Lower lobe of right lung (tissue), 2 donors: ENCODE data around the gene PPP1R14B. TPM values are rescaled to one million over a fixed set of nuclear protein-coding genes. Genes with fewer than 3 reads are reported as not detected.

Source experiments
- ATAC-seq, 2 donors: fragments of 200-7000 bp; cut with Tn5 transposase; one replicate each; pipeline ENCODE4 v1.9.1; 2020 to 2022; ENCODE audit warnings: mild to moderate bottlenecking in 2 of 2, moderate library complexity in 2 of 2
- DNase-seq: peaks from one replicate; pipeline ENCODE4 v3.0.0-alpha.2; 2020
- H3K27ac ChIP-seq: fragments of 200-600 bp; one replicate; pipeline ENCODE4 v1.8.0; 2022
- H3K27me3 ChIP-seq: fragments of 200-600 bp; one replicate; pipeline ENCODE4 v1.8.0; 2022; ENCODE audit warnings: low read depth
- H3K36me3 ChIP-seq: fragments of 200-600 bp; one replicate; pipeline ENCODE4 v1.8.0; 2022; ENCODE audit warnings: mild to moderate bottlenecking
- H3K4me1 ChIP-seq: fragments of 200-600 bp; one replicate; pipeline ENCODE4 v1.8.0; 2022
- H3K4me3 ChIP-seq: fragments of 200-600 bp; one replicate; pipeline ENCODE4 v1.8.0; 2022; ENCODE audit warnings: mild to moderate bottlenecking
- H3K9me3 ChIP-seq: fragments of 200-600 bp; one replicate; pipeline ENCODE4 v1.8.0; 2022
- intact Hi-C: fragments of 100-400 bp; cut with DNase I; formaldehyde crosslinking; loops from one replicate; pipeline ENCODE4 v1.11.0; 2022
- total RNA-seq: library from RNA; stranded (reverse); fragmentation: NEBNext Ultra II Directional; extraction: Animal tissue kit (Norgen Biotek cat#: 25700); gene quantifications from one replicate; pipeline ENCODE4 v1.2.1, GENCODE V29; 2021
- TF ChIP-seq, protein P1 (sequence below): fragments of 200-600 bp; IDR thresholded peaks from one replicate; pipeline ENCODE4 v1.8.0; 2022; ENCODE audit warnings: antibody characterized with exemption, mild to moderate bottlenecking
- donor health status: DM: no; HTN: yes; CAD: no; lungs with severe emphysema.

Gene PPP1R14B
- total RNA-seq, 1 donor from 2014 or later: 55.4 TPM

DNA sequence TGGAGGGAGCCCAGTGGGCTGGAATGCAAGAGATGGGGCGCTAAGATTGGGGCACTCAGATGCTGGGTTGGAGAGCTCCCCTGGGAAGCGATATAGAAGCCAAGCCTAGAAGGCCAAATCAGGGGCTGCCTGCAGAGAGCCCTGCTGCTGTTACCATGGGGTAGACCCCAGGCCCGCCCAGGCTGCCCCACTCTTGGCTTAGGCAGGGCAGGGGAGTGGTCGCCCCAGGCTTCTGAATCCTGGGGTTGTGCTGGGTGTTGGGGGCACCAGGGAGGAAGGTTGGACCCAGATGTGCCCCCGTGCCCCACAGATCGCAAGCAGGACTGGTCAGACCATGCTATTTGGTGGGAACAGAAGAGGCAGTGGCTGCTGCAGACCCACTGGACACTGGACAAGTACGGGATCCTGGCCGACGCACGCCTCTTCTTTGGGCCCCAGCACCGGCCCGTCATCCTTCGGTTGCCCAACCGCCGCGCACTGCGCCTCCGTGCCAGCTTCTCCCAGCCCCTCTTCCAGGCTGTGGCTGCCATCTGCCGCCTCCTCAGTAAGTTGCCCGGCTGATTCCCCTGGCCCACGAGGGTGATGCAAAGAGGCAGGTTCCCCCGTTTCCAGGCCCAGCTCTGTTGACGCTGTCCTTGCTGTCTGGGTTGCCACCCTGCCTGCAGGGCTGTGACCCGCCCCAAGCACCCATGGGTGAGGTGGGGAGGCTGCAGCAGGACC is 36.3 kb downstream of the PPP1R14B start:
- H3K4me3 ChIP-seq: no peak overlapping the region
- H3K4me1 ChIP-seq: peaks cover 34% of the 10 kb centered on the region
- intact Hi-C loops: no loop called here
- H3K36me3 ChIP-seq: peaks cover 49% of the 10 kb centered on the region
- DNase-seq (no peak), ATAC-seq (no peak)
- no peaks in the 10 kb centered on the region for H3K9me3 ChIP-seq
- no peak overlapping the region for H3K27ac ChIP-seq
- H3K27me3 ChIP-seq: no peaks in the 10 kb centered on the region
- TF ChIP-seq, protein P1, sequence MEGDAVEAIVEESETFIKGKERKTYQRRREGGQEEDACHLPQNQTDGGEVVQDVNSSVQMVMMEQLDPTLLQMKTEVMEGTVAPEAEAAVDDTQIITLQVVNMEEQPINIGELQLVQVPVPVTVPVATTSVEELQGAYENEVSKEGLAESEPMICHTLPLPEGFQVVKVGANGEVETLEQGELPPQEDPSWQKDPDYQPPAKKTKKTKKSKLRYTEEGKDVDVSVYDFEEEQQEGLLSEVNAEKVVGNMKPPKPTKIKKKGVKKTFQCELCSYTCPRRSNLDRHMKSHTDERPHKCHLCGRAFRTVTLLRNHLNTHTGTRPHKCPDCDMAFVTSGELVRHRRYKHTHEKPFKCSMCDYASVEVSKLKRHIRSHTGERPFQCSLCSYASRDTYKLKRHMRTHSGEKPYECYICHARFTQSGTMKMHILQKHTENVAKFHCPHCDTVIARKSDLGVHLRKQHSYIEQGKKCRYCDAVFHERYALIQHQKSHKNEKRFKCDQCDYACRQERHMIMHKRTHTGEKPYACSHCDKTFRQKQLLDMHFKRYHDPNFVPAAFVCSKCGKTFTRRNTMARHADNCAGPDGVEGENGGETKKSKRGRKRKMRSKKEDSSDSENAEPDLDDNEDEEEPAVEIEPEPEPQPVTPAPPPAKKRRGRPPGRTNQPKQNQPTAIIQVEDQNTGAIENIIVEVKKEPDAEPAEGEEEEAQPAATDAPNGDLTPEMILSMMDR: no peak

DNA sequence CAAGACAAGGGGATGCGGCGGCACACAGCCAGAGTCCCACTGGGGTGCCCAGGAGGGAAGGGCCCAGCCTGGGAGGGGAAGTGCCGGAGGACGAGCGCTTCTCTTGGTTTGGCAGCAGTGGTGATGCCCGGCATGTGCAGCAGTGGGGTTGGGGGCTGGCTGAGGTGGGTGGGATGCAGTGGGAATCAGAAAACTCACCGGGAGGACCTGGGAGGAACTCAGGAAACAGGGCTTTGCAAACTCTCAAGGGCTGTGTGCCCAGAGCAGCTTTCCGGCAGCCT is 37.2 kb downstream of the PPP1R14B start:
- no peak for DNase-seq
- H3K36me3 ChIP-seq: peaks cover 46% of the 10 kb centered on the region
- intact Hi-C loops: no loop called here
- ATAC-seq: no peak
- H3K27ac ChIP-seq: no peak overlapping the region
- H3K27me3 ChIP-seq: no peaks in the 10 kb centered on the region
- H3K4me1 ChIP-seq: peaks cover 43% of the 10 kb centered on the region
- no peak overlapping the region for H3K4me3 ChIP-seq
- TF ChIP-seq, protein P1: no peak
- H3K9me3 ChIP-seq: no peaks in the 10 kb centered on the region

DNA sequence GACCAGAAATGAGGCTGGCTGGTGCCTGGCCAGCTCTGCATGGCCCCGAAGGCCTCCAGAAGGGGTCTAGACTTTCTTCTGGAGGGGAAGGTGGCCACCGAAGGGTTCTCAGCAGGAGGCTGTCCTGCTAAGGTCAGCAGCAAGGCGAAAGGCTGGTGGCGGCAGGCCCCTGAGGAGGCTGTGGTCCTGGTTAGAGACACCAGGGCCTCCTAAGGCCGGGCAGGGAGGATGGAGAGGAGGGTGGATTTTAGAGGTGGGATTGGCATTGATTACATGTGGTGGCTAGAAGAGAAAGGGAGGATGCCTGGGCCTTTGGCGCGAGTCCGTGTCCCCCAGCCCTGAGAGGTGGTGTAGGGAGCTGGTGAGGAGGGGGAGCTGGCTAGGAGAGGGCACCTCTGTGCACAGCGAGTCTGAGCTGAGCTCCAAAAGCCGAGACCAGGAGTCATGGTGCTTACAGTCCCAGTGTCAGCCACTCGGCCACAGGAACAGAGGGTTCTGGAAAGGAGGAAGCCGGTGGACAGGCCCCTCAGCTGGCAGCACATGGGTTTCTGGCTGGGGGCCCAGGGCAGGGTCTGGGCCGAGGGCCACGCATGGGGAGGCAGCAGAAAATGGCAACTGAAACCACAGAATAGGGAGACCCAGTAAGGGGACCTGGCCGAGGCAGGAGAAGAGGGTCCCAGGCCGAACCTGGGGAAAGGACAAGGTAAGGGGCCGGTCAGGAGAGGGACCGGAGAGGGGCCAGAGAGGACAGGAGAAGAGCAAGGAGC is 37.8 kb downstream of the PPP1R14B start:
- H3K27me3 ChIP-seq: no peaks in the 10 kb centered on the region
- DNase-seq: no peak
- peaks cover 49% of the 10 kb centered on the region for H3K4me1 ChIP-seq
- no peaks in the 10 kb centered on the region for H3K9me3 ChIP-seq
- peaks cover 44% of the 10 kb centered on the region for H3K36me3 ChIP-seq
- peak overlapping the region; percentile 85 for H3K27ac ChIP-seq
- no peak for ATAC-seq
- TF ChIP-seq, protein P1: no peak
- intact Hi-C loops: no loop called here
- no peak overlapping the region for H3K4me3 ChIP-seq

DNA sequence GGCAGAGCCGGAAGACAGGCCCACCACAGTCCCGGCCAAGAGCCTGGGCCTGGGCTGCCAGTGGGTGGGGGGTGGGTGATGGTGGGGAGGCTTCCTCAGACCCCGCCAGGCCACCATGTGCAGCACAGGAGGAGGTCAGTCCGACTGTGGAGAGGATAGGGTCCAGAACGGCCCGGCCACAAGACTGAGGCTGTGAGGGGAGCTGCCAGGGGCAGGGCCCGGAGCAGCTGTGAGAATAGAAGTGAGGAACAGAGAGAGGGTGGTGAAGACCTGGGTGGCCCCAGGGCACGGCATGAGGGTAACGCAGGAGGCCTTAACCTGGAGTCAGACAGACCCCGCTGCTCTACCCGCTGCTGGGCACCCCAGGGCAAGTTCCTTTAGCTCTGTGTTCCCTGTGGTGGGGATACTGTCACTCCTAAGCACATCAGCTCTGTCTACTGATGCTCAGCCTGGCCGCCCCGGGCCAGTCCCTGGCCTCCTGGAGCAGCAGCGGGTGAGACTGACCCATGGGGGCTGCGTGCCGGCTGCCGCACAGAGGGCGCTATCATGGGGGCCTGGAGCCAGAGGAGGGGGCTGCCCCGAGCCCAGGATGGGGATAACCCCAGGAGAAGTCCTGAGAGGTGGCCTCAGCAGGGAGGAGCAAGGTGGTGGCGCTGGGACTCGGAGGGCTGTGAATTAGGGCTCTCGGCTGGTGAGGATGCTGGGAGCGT is 38.5 kb downstream of the PPP1R14B start:
- H3K9me3 ChIP-seq: no peaks in the 10 kb centered on the region
- intact Hi-C loops: no loop called here
- TF ChIP-seq, protein P1: no peak
- peaks cover 51% of the 10 kb centered on the region for H3K36me3 ChIP-seq
- no peak for ATAC-seq
- no peak for DNase-seq
- peak overlapping the region; percentile 85 for H3K27ac ChIP-seq
- H3K4me3 ChIP-seq: peak overlapping the region; percentile 64
- no peaks in the 10 kb centered on the region for H3K27me3 ChIP-seq
- H3K4me1 ChIP-seq: peaks cover 50% of the 10 kb centered on the region

DNA sequence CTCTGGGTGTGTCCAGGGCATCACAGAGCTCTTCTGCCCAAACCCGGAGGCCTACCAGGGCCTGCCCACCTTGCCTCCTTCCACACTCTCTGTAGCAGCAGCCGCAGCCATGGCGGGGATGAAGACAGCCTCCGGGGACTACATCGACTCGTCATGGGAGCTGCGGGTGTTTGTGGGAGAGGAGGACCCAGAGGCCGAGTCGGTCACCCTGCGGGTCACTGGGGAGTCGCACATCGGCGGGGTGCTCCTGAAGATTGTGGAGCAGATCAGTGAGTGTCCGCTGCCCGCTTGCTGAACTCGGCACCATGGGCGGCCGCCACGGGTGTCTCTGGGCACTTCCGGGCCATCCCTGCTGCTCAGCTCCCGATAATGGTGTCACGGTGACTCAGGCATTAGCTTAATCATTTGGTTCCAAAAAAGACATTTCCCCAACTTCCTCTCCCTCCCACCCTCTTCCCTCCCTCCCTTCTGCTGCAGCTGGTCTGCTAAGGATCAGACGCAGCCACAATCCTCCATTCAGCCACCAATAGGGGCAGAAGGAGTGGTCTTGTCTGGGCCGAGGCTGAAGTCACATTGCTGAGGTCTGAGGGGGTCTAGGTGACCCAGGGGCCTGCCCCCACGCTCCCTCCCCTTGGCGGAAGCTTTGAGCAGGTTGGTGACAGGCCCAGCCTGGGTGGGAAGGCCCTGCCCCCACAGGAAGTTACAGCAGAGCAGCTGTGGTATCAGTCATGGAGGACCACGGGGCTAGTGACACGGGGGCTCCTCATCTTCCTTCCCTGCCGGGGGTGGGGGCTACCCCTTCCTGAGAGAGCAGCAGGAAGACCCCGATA is 39.3 kb downstream of the PPP1R14B start:
- intact Hi-C loops: no loop called here
- Histone ChIP-seq H3K4me1 (peaks cover 50% of the 10 kb centered on the region), H3K36me3 (peaks cover 54% of the 10 kb centered on the region), H3K4me3 (peak overlapping the region; percentile 64), H3K9me3 (no peaks in the 10 kb centered on the region), H3K27ac (peak overlapping the region; percentile 85), H3K27me3 (no peaks in the 10 kb centered on the region)
- peak; percentile 58 for ATAC-seq
- peak; percentile 79 for DNase-seq
- TF ChIP-seq, protein P1: no peak
